Measurements from ENCODE around the gene SH2D1B. TPM values are rescaled to one million over a fixed set of nuclear protein-coding genes. Genes with fewer than 3 reads are reported as not detected.

SH2D1B gene
- total RNA-seq, 1 donor from 2014 or later: not detected

DNA sequence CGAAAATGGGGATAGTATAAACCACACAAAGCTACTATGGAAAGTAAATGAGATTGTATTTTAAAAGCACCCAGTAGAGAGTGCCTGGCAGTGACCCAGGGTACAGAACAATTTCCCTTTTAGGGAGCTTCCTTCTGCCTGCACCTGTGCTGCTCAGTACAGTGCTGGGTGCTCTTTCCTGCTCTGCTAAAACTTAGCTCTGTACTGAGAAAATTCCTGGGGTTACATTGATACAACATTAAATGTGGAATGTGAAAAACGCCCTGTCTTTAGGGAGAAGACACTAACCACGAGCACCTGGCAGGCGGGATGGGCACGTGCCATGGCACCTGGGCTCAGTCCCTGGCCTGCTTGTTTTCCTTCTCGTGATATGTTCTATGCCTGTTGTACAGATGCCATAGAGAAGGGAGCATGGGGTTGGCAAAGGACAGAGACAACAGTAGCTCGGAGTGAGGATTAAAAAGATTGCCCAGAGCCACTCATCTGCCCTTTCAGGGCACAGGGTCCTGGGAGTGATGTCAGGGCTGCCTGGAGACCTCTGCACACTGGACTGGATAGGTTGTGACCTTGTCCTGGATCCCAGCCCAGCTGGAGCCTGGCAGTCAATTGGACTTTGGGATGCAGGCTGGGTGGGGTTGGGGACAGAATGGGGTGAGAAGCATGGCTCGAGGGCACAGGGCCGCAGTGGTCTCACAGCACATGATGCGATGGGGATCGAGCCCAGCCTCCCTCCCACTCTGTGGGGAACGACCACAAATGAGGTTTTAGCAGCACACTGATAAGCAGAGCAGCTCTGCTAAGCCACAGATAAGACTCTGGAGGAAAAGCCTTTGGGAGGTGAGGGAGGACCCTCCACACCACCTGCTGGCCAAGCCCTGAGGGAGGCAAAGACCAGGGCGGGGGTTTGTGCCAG is 39.5 kb downstream of the SH2D1B start:
- no peak for DNase-seq (ENCODE audit: extremely low spot score, unreplicated experiment)
- Mint-ChIP-seq H3K9me3 (ENCODE audit: unreplicated experiment) (no peaks in the 10 kb centered on the region), H3K27ac (ENCODE audit: unreplicated experiment) (no peak overlapping the region), H3K36me3 (ENCODE audit: unreplicated experiment) (peaks cover 3% of the 10 kb centered on the region), H3K27me3 (ENCODE audit: unreplicated experiment) (no peaks in the 10 kb centered on the region), H3K4me1 (ENCODE audit: unreplicated experiment) (peaks cover 9% of the 10 kb centered on the region), H3K4me3 (ENCODE audit: unreplicated experiment) (no peak overlapping the region)
- TF ChIP-seq, protein P1, sequence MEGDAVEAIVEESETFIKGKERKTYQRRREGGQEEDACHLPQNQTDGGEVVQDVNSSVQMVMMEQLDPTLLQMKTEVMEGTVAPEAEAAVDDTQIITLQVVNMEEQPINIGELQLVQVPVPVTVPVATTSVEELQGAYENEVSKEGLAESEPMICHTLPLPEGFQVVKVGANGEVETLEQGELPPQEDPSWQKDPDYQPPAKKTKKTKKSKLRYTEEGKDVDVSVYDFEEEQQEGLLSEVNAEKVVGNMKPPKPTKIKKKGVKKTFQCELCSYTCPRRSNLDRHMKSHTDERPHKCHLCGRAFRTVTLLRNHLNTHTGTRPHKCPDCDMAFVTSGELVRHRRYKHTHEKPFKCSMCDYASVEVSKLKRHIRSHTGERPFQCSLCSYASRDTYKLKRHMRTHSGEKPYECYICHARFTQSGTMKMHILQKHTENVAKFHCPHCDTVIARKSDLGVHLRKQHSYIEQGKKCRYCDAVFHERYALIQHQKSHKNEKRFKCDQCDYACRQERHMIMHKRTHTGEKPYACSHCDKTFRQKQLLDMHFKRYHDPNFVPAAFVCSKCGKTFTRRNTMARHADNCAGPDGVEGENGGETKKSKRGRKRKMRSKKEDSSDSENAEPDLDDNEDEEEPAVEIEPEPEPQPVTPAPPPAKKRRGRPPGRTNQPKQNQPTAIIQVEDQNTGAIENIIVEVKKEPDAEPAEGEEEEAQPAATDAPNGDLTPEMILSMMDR (IDR thresholded peaks at IDR 0.05): no peak

DNA sequence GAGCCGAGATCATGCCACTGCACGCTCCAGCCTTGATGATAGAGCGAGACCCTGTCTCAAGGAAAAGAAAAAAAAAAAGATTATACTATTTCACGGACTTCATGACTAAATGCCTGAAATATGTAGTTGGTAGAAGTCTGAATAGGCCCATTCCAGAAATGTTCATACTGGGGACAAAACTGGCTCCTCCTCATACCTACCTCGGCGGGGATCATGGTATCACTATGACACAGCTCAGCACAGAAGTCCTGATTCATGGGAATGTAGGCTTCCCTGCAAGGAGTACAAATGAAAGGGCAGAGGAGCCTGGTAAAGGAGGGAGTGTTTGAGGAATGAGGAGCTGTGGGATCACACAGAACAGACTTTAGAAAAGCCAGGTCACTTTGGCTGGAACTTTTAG is 40.3 kb downstream of the SH2D1B start:
- H3K9me3 Mint-ChIP-seq (ENCODE audit: unreplicated experiment): no peaks in the 10 kb centered on the region
- H3K4me3 Mint-ChIP-seq (ENCODE audit: unreplicated experiment): no peak overlapping the region

DNA sequence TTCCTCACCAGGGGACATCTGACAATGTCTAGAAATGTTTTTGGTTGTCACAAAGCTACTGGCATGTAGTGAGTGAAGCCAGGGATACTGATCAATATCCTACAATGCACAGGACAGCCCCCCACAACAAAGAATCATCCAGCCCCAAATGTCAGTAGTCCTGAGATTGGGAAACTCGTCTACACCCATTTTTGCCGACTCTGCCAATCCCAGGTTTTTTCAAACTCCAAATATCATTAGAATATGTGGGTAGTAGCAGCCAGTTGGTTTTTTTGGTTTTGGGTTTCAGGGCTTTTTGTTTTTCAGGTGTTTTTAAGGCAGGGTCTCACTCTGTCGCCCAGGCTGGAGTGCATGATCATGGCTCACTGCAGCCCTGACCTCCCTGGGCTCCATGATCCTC is 41.2 kb downstream of the SH2D1B start:
- H3K27ac Mint-ChIP-seq (ENCODE audit: unreplicated experiment): no peak overlapping the region
- DNase-seq (ENCODE audit: extremely low spot score, unreplicated experiment): no peak
- H3K27me3 Mint-ChIP-seq (ENCODE audit: unreplicated experiment): no peaks in the 10 kb centered on the region
- TF ChIP-seq, protein P1 (IDR thresholded peaks at IDR 0.05): no peak
- H3K4me1 Mint-ChIP-seq (ENCODE audit: unreplicated experiment): peaks cover 9% of the 10 kb centered on the region
- H3K36me3 Mint-ChIP-seq (ENCODE audit: unreplicated experiment): peaks cover 3% of the 10 kb centered on the region
- no peak overlapping the region for H3K4me3 Mint-ChIP-seq (ENCODE audit: unreplicated experiment)
- H3K9me3 Mint-ChIP-seq (ENCODE audit: unreplicated experiment): no peaks in the 10 kb centered on the region

More for the DNA sequence above, 40.3 kb downstream of the SH2D1B start:
- Mint-ChIP-seq H3K4me1 (ENCODE audit: unreplicated experiment) (peaks cover 9% of the 10 kb centered on the region), H3K27ac (ENCODE audit: unreplicated experiment) (no peak overlapping the region), H3K27me3 (ENCODE audit: unreplicated experiment) (no peaks in the 10 kb centered on the region), H3K36me3 (ENCODE audit: unreplicated experiment) (peaks cover 3% of the 10 kb centered on the region)
- DNase-seq (ENCODE audit: extremely low spot score, unreplicated experiment): no peak
- TF ChIP-seq, protein P1 (IDR thresholded peaks at IDR 0.05): no peak

DNA sequence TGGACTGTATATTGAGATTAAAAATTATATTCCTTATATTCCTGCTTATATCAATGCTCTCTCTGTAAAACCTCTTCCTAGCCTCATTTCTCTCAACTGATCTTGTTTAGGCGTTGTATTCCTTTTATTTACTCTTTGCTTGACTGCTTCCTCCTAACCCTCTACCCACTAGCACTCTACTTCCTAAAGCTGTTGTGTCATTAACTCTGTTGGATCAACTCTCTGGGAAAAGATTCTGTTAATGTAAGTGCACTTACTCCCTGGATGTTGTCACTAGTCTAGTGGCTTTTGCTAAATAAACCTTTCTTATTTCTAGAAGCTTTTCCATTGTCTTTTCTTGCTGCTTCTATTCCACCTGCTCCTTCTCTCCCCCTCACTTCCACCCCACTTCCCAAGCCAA is 41.8 kb downstream of the SH2D1B start:
- Mint-ChIP-seq H3K4me3 (ENCODE audit: unreplicated experiment) (no peak overlapping the region), H3K9me3 (ENCODE audit: unreplicated experiment) (no peaks in the 10 kb centered on the region), H3K27ac (ENCODE audit: unreplicated experiment) (no peak overlapping the region)

DNA sequence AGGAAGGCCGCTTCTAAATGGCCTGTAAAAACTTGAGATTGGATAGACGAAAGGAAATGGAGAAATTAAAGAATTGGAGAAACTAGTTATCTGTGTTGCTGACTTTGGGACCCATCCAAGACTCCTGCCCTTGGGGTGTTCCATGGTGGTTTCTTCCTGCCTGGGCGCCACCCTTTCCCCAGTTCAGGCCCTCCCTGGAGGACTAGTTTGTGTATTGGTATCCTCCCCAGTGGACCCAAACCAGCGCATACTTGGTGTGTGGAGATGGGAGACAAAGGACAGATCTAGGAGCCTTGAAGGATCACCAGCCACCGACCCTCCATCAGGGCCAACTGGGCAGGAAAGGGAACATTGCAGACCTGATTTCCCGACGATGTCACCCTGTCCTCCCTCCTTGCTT is 42.4 kb downstream of the SH2D1B start:
- no peaks in the 10 kb centered on the region for H3K9me3 Mint-ChIP-seq (ENCODE audit: unreplicated experiment)
- H3K36me3 Mint-ChIP-seq (ENCODE audit: unreplicated experiment): peaks cover 3% of the 10 kb centered on the region
- TF ChIP-seq, protein P1 (IDR thresholded peaks at IDR 0.05): no peak
- no peak overlapping the region for H3K4me3 Mint-ChIP-seq (ENCODE audit: unreplicated experiment)
- H3K27me3 Mint-ChIP-seq (ENCODE audit: unreplicated experiment): no peaks in the 10 kb centered on the region
- no peak for DNase-seq (ENCODE audit: extremely low spot score, unreplicated experiment)
- H3K4me1 Mint-ChIP-seq (ENCODE audit: unreplicated experiment): peaks cover 9% of the 10 kb centered on the region
- H3K27ac Mint-ChIP-seq (ENCODE audit: unreplicated experiment): no peak overlapping the region

More for the DNA sequence above, 41.8 kb downstream of the SH2D1B start:
- Mint-ChIP-seq H3K27me3 (ENCODE audit: unreplicated experiment) (no peaks in the 10 kb centered on the region), H3K36me3 (ENCODE audit: unreplicated experiment) (peaks cover 3% of the 10 kb centered on the region), H3K4me1 (ENCODE audit: unreplicated experiment) (peaks cover 9% of the 10 kb centered on the region)
- TF ChIP-seq, protein P1 (IDR thresholded peaks at IDR 0.05): no peak
- DNase-seq (ENCODE audit: extremely low spot score, unreplicated experiment): no peak
